GM18526 (cell line): ENCODE measurements around the gene SORCS2.

ENCODE experiments used
- POLR2A ChIP-seq: IDR thresholded peaks from 3 replicates; pipeline ENCODE4 v1.6.1; 2011; ENCODE audit not compliant: insufficient read length; ENCODE audit errors: extremely low read depth

The SORCS2 gene

DNA sequence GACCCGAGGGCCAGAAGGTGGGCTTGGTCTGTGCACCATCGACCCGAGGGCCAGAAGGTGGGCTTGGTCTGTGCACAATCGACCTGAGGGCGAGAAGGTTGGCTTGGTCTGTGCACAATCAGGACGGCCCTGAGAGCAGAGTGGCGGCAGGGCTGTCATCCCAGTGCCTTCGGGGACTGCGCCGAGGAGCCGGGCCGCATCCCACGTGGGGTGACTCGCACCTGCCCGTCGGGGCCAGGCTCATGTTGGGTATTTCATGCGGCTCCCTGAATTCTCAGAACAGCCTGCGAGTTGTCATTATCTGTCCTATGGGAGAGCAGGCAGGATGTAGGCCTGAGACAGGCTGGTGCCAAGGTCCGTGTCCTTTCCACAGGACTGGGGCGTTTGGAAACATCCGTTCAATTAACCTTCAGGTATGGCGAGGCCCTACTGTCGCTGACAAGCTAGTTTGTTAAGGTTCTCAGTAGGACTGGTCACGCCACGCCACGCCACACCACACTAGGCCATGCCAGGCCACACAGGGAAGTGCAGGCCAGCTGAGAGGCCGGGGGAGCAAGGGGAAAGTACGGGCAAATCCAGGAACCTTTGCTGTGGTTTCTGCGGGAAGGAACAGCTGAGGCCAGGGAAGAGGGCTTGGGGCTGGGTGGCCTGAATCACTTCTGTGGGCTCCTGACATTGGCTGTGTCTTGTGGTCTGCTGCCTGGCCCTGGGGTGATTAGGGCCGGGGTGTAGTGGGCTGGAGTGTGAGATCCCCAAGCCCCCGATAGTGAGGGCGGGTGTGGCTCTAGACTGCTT, 564.4 kb downstream of the SORCS2 start:
- no peak for TF ChIP-seq POLR2A

DNA sequence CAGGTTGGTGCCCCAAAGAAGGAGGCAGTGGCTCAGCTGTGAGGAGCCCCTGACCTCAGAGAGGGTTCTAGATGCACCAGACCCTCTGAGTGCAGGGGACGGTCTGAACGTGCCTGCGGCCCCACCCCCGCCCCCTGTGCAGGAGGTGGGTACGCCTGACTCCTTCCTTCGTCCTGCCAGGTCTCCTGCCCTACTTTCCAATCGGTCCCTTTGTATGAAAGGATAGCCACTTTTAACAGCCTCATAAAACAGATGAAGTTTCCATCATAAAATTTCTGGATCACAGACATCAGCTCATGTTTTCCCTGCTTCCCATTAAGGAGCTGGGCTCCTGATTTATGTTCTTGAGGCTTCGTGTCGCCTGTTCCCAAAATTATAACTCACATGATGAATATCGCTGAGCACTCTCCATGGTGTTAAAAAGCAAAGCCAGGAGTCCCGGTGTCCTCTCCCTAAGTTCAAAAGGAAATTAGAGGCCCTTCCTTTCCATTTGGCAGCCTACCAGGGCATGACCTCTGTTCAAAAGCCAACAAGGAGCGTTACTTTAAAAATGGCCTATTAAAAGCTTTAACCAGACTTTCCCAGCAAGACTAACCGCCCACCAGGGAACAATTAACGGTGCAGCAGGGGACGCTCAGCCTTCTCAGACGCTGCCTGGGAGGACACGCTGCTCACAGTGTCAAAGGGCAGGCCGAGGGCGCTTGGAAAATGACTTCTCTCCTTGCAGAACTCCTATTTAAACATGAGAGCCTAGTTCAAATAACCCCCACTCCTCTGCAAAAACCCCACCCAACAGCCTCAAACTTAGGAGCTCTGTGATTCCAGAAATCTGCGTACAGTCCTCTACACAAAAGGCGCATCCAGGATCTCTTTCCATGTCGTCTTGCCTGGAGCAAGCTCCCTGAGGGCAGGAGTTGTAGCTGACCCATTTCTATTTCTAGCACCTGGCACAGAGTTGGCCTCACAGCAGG, 565.4 kb downstream of the SORCS2 start:
- no peak for TF ChIP-seq POLR2A

- TF ChIP-seq POLR2A, result no peak
Observed at GRCh38 chr4:7758476-7758875, 566.1 kb downstream of the SORCS2 start.

GRCh38 chr4:7759216-7759615, 566.9 kb downstream of the SORCS2 start:
- TF ChIP-seq POLR2A, result no peak

DNA sequence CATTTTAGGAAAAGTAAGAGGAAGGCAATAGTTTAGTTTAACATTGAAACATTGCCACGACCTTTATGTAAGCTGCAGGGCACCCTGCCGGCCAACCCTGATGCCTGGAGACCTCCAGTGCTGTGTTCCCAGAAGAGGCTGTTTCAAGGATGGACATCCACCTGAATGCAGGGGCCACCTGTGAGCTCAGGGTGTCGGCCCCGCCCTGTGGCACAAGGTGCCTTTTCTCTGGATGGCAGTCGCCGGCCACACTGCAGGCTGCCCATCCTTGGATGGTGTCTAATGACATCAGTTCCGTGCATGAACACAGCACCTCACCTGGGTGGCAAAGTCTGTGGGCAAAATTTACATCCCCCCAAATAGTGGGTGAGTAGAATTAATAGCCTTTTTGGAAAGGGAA, 567.3 kb downstream of the SORCS2 start:
- no peak for TF ChIP-seq POLR2A

- no peak for TF ChIP-seq POLR2A
Observed at GRCh38 chr4:7760228-7760627, 567.9 kb downstream of the SORCS2 start.

DNA sequence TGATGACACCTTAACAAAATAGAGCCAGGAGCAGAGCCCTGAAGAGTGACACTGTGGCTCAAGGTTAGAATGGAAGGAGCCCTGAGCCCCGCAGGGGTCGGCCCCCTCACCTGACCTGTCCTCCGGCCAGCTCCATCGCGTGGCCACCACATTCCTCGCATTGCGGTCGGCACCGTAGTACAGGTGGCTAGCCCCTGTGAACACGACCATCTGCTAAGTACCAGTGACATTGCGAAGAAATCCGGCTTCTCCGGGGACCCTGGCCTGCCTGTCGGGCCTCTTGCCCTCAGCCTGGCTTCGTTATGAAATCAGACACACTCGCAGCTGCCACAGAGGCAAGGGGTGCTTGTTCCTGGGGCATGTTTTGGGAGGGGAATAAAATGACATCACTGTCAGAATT, 568.4 kb downstream of the SORCS2 start:
- TF ChIP-seq POLR2A, result no peak

DNA sequence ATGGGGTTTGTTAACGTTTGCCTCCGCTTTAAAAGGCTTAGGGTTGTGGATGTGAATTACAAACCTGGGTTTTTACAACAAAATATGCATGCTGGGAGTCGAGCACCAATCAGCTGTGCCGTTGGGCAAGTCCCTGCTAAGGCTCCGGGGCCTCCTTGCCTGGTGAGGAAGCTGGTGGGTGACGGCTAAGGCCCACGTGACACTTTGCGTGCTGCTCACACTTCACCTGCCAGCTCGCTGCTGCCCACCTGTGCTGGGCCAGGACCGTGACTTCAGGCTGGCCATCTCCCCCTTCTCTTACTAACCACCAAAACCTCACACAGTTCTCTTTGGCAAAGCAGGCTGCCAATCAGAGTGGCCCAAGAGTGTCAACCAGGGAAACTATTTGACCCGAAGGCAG, 569.0 kb downstream of the SORCS2 start:
- no peak for TF ChIP-seq POLR2A

DNA sequence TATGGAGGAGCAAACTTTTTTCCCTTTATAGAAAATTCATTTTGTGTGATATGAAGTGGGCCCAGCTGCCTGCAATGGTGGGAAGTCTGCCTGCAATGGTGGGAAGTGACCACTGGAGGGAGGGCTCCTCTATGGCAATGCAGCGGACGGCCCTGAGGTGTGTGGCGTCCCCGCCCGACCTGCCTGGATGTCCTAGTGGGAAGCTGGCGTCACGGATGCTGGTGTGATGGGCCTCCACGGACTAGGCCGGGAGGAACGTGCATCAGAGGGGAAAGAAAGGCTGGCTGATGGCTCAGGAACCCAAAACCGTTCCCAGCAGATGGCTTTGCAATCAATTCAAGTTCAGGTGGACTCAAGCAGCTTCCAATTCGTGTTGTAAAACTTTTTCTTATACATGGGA, 569.4 kb downstream of the SORCS2 start:
- no peak for TF ChIP-seq POLR2A

- TF ChIP-seq POLR2A, result no peak
Observed at GRCh38 chr4:7762376-7763030, 570.2 kb downstream of the SORCS2 start.

DNA sequence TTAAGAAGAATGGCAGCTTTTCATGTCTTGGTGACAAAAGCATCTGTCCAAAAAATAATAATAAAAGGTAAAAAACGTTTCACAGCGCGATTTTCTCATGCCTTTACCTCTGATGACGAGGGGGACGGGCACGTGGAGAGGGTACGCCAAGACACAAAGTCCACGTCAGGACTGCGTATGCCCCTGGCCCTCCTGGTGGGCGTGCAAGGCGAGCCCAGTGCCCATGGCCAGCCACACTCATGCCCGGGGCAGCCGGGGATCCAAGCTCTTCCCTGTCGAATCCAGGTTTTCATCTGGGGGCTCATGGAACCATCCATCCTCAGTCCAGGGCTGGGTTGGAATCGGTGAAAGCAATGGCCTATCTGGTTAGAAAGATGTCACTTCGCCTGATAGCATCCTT, 570.8 kb downstream of the SORCS2 start:
- no peak for TF ChIP-seq POLR2A

DNA sequence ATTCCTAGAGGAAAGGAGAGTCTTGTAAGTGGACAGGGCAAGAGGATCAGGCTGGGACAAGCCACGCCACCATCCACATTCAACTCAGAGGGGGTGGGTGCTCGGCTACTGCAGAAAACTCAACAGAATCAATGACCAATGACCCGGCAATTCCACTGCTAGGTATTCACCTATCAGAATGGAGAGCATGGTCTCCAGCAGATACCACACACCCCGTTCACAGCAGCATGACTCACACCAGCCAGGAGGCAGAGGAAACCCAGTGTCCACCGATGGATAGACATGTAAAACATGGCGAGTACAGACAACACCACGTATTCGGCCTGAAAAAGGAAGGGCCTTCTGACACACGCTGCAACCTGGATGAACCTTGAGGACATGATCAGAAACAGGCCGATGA, 571.5 kb downstream of the SORCS2 start:
- TF ChIP-seq POLR2A, result no peak

DNA sequence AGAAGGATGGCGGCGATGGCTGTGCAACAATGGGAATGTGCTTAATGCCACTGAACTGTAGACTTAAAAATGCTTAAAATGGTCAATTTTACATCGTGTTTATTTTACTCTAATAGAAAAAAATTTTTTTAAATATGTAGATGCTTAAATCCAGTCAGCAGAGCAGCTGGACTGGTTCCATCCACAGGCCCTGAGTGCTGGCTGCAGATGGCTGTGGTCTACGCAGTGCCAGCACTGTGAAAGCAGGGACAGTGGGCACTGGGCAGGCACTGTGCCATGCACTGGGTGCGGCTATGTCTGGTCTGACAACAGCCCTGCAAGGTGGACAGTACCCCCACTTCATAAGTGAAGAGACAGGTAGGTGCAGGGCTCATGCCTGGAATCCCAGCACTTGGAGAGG, 572.1 kb downstream of the SORCS2 start:
- TF ChIP-seq POLR2A, result no peak

DNA sequence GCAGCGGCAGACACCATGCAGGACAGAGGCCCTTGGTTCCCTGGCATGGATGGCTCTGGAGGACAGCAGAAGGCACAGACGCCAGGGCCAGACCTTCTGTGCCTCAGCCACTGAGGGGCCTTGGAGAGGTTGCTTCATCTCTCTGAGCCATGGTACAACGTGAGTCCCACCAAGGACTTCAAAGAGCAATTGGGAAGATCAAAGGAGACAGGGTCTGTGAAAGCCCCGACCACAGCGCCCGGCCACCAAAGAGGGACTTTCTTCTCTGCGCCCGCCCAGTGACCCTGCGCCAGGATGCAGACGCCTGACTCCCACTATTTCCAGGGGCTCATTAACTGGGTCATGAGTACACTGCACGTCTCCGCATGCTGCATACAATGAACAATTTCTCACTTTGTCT, 573.3 kb downstream of the SORCS2 start:
- no peak for TF ChIP-seq POLR2A

DNA sequence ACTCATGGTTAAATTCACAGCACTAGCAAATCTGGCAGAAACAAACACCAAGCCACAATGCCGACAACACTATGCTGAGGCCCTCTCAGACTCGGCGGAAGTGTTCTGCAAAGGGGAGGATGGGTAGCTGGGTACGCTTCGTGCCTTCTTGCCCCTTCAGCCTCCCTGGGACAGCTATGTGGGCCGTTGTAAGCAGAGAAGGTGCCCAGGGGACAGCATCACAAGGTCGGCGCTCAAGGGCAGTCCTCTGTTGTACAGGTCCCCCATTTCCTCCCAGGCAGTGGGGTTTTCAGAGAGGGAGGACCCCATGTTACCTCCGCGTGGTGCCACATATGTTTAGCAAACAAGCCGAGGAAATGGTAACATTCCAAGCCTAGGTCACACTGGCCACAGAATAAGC, 573.7 kb downstream of the SORCS2 start:
- TF ChIP-seq POLR2A, result no peak
